HG02840 (cell line): ENCODE results near the gene CDH13.

Source experiments
- ATAC-seq: cut with Tn5 transposase; IDR thresholded peaks from one replicate; pipeline ENCODE4 v1.9.1; 2021; ENCODE audit warnings: mild to moderate bottlenecking, moderate library complexity, moderate number of reproducible peaks; ENCODE audit not compliant: unreplicated experiment, low FRiP score

The CDH13 gene

DNA sequence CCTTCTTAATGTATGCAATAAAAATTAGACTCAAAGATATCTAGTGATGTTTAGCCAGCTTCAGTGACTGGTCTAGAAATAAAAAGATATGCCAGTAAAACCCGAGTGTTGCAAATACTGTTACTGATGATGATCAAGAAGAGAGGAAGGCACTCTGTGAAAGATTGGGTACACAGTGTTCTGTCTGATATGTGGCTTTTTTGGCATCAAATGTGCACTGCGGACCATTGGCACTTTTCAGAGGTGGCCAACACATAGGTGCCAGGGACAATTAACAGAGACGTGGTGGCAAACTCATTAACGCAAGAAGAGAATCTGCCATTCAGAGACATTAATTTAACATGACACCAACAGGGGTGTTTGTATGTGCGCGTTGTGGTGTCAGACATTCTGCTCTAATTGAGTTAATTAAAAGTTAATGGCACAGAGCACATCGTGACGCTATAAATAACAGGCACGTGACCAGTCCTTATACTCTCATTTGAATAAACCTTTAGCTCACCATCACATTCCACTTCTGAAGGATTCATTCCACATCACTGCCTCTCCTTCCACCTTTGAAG lies 631.7 kb downstream of the CDH13 start:
- no peak for ATAC-seq

DNA sequence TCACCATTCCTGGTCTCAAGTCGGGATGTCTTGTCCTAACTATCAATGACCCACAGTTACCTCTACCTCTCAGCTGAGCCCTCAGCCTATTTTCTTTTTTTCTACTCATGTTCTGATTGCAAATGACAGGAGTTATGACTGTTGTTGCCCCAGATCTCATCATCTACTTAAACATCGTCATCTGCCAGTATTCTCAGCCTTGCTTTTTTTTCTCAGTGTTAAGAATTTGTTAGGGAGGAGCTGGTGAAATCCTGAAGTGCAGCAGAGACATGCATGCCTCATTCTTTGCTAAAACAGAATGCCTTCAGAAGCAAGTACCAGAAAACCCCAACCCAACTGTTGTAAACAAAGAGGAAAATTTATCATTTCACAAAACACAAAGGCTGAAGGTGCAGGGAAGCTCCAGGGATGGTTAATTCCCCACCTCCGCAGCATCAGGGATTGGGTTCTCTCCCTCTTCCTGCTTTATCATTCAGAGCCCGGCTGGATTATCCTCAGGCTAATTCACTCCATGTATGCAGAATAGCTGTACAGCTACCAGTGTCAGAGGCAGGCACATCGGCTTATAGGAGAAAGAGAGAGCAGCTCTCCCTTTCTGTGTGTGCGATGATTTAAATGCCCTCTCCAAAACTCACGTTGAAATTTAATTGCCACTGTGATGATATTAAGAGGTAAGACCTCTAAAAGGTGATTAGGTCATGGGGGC lies 640.2 kb downstream of the CDH13 start:
- no peak for ATAC-seq

DNA sequence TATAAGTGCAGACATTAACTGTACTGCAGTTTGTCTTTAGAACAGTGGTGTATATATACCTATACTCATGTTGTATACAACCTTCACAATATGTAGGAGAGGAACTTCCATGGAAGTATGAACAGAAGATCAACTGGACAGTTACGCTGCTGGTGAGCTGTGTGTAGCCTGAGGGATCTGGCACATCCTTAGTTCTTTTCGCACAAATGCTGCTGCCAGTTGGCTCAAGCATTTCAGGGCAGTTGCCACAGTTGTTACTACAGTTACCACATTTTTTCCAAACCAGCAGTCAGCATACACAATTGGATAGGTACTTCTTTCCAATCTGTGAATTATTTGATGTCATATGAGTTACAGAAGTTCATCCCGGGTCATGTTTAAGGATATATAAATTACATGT lies 641.4 kb downstream of the CDH13 start:
- ATAC-seq, result no peak

DNA sequence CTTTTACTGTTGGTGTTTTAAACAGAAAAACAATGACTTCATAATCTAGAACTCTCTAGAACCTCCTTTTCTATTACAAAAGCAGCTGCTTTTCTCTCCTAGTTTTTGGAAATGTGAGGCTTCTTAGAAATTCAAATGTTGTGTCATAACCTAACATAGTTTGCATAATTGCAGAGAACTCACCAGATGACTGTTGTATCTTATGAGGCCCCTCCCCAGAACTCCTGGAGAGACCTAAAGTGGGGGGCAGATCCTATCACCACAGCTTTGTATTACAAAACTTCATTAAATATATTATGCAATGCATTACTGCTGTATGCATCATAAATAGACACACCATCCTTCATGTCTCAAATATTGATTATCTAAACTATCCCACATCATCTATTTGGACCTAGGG lies 642.3 kb downstream of the CDH13 start:
- no peak for ATAC-seq

DNA sequence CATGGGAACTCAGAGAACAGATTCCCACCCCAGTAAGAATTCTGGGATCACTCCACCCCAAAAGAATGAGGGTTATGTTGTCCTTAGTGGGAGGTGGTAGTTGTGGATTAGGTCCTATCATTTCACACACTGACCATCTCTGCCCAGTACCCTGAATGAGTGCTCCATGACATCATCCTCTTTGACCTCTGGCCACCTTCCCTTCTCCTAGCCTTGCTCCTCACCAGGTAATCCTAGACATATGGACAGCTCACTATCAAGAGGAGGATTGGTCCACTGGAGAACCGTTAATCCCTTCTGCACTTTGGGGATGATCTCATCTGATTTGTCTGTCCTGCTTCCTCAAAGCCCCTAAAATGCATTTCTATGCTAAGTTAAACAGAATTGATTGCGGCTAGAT lies 642.8 kb downstream of the CDH13 start:
- ATAC-seq, result no peak

DNA sequence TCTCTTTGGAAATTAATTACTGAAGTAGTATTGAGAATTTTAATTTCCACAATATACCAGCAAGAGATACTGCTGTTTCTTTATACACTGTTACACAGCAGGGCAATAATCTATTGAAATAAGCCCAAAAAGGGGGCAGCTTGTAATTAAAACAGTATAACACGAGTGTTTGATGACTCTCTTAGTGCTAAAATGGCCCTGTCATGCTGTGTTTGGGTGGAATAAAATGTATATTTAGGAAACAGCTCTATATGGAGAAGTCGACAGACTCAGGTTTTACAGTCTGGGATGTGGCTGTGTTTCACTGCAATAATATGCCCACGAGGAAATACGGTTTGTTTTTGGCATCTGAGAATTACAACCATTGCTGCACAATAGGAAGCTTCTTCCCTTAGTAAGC lies 643.3 kb downstream of the CDH13 start:
- ATAC-seq, result no peak

DNA sequence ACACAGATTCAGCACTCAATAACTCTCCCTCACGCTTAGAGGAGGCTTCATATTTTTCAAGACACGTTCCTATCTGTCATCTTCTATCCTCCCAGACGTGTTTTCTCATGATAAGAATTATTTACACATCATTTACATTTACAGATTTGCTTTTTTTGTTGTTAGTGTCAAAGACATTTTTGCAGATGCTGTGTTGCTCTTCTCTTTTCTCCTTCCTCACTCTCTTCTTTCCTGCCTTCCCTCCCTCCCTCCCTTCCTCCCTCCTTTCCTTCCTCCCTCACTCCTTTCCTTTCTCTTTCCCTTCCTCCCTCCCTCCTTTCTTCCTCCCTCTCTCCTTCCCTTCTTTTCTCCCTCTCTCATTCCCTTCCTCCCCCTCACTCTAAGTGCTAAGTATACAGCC lies 643.9 kb downstream of the CDH13 start:
- ATAC-seq, result no peak

DNA sequence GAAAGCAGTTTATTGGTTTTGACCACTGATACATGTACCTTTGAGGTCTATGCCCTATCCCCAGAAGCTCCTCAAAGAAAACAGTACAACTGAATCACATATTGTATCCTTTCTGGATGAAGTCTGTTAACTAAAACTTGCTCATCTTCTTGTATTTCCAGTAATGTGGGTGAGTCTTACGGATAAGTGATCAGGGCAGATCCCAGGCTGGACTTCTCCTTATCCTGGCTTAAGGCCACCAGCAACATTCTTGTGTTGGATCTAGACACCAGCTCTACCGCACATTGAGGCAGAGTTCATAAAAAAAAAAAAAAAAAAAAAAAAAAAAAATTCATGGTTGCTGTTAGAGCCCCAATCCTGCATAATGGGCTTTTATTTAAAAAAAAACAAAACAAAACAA lies 644.4 kb downstream of the CDH13 start:
- ATAC-seq, result no peak

DNA sequence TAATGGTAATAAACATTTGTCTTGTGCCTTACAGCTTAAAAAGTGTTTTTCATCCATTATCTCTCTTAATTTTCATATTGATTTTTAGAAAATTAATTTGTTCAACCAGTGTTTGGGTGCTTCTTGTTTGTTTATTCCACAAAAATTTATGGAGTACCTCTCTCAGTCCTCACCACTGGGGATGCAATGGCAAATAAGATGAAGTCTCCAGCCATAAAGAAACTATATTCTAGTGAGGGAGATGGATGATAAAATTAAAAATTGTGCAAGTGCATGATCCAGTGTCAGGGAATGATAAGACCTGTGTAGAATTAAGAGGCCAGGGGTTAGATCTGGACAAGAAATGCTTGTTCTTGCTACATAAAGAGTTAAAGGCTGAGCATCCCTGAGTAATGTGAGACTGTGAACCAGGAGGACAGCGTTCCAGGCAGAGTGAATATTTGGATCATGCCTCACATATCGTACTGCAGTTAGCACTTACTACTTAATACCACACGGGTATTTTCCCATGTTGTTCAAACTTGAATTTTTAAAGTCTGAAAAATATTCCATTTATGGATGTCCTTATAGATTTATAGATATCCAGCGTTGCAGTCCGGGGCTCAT lies 645.3 kb downstream of the CDH13 start:
- ATAC-seq, result no peak

DNA sequence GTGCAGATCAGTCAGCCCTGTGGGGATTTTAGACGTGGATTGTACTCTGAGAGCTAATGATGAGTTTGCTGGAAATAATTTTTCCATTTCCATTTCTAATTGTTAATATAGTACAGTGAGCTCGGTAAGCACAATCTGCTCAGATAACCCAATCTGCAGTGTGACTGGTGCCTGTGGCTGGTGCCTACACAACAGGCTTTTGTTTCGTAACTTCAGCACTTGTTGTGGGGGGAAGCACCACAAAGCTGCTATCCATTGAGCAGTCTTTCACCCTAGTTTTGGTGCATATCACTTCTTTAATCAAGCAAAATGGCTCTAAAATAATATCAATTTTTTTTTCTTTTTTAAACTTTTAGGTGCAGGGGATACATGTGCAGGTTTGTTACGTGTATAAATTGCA lies 646.1 kb downstream of the CDH13 start:
- ATAC-seq, result no peak

DNA sequence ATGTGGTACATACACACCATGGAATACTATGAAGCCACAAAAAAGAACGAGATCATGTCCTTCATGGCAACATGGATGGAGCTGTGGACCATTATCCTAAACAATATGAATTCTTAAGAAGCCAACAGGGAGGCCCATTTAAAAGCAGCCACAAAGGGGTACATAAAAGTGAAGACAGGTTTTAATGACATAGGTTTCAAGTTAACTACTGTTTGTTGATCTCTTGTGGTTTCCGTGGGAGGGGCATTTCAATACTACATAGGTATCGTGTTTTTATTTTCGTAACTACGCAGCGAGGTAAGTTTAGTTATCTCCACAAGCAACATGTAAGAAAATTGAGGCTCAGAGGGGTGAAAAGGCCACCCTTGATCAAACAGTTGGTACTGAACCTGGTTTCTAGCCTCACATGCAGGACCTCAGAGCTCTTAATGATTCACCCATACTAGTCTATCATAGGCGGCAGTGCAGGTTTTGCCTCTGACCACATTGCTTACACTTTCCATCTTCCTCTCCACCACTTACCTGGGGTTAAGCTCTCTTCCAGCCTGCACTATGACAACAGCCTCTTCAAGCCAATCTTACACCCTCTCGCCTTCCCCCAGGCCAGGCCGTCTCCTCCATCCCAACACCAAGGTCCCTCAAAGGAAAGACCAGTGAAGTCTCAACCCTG lies 646.9 kb downstream of the CDH13 start:
- no peak for ATAC-seq

DNA sequence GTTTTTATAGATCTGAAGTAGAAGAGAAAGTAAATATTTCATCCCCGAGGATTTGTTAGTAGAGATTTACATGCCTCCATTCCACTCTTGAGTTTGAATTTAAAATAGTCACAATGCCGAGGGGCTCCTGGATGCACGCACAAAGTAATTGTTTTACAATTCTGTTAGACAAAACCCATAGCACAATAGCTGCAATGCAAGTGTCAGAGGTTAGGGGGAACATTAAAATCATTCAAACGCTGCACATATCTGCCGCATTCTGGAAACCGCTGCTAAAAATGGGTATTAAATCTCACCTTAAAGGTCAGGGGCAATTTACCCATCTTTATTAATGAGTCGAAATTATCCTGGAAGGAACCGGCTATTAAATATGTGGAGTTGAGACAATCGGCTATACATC lies 652.5 kb downstream of the CDH13 start:
- ATAC-seq, result no peak

DNA sequence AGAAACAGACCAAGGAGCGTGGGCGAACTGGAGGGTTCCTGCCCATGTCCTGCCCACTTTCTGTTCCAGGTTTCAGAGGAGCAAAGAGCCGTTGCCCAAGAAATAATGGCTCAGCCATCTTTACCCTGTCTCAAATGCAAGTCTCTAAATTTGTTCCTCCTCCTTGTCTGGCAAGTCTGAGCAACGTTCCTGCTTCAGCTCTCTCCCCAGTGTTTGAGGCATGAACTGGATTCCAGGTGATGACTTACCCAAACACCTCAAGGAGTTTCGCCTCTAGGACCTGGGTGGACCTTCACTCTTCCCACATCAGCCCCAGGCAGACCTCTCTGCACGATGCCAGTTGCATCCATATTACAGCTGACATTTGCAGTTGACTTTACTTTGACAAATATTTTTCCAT lies 659.2 kb downstream of the CDH13 start:
- no peak for ATAC-seq

DNA sequence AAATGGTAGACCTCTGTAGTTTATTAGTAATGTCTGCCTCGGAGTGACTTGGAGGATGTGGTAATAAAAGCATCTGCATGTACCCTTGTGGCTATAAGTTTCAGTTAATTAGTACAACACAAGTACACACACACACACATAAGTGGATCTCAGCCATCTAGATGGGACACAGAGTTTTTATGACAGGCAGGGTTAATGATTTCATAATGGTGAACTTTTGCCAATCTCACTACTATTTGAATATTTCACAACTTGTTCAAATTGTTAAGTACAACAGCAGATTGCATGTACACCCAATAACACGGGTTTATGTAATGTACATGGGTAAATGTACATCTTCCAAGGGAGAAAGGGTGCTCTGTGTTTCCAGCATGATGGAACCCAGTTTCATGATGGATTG lies 669.7 kb downstream of the CDH13 start:
- no peak for ATAC-seq

DNA sequence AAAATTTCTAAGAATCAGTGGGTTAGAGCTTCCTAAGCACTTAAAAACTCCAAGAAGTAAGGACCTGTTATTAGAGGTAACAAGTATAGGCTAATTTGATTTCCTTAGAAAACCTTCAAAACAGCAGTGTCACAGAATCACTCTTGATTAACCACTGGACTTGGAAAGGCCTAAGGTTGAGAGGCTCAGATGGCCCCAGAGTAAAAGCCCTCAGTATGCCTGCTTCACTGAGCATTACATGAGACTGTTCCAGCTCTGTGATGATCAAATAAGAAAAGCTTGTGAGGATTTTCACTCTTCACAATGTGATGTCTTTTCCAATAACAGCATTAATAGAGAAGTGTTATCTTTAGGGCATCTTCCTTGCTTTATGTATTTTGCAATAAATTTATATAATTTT lies 671.8 kb downstream of the CDH13 start:
- ATAC-seq, result no peak

DNA sequence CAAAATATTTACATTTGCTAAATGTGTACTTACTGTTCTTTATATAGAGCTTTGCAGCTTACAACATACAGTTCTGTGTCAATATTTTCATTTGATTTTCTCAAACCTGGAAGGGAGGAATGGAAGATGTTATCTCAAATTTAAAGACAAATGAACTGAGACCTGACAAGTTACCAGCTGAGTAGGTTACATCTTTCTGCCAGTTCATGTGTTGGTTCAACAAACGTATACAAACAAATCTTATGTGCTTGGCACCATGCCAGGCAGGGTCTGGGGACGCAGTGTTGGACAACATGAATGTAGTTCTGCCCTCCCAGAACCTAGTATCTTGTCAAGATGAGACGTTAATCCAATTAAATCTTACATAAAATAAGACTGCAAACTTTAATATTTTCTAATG lies 673.6 kb downstream of the CDH13 start:
- ATAC-seq, result no peak

DNA sequence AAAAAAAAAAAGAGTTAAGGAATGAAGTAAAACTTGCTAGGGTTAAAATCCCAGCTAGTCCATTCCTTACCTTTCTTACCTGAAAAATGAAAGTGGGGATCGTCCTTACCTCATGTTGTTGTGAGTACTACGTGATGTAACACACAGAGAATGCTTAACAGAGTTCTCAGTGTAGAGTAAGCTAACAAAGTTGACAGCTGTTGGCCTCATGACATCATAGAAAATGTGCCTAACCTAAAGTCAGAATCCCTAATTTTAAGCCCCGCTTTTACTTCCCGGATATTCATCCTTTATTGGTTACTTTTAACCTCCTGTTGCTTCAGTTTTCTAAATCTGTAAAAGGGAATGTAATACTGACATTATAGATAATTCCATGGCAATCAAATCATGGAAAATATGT lies 675.2 kb downstream of the CDH13 start:
- no peak for ATAC-seq

DNA sequence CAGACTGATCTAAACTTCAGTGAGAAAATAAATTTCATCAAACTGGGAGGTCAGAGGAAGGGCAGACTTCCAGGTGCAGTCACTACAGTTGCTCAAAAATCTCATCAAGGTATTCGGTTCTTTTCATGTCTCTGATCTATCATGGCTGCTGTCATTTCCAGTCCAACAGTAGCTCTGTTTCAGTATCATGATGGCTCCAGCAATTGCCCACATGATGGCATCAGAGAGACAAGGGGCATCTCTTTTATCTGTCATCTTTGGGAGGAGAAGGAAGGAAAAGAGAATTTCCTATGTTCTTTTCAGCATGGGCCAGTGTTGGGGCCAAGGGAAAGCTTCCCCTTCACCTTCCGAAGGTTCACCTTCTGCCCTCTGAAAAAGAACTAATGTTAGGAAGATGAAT lies 676.1 kb downstream of the CDH13 start:
- ATAC-seq, result no peak

DNA sequence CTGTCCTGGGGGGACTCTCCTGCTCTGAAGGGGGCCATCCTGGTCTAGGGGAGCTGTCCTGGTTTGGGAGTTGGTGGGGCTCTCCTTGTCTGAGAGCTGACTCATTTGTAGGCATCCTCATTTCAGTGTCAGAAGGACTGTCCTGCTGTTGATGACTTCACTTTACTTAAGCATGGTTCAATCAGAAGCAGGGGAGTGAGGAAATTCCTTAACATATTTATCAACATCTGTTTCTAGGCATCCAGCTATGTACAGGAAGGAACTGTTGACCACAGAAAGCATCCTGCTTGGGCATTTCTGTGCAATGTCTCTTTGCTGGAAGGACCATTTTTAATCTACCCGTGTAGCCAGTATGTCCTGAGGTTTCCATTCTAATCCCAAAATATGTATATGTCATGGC lies 678.3 kb downstream of the CDH13 start:
- ATAC-seq, result no peak

DNA sequence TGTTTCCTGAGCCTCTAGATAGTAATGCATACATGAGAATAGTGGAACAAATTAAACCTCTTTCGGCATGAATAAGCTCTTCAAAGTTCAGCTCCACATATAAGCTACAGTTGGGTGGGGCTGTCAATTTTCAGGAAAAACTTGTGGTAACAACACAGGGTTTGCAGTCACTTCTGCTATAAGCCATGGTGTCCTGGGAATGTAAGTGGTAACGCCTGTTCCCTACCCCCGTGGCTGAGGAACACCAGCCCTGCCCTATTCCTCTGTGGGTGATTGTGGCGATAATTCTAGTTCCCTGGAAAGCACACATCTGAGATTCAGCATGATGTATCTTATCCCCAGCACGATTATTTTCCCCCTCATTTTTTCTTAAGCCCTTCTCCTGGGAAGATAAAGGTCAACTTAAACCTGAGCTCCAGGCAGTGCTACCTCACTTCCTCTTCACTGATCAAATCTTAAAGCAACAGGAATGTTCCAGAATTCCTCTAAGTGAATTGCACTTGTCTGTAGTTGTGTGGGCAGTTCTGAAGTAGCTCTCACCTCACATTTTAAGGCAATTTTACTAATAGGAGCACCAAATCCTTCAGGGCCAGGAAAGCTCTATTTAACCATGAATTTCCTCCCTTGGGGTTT lies 680.3 kb downstream of the CDH13 start:
- no peak for ATAC-seq

DNA sequence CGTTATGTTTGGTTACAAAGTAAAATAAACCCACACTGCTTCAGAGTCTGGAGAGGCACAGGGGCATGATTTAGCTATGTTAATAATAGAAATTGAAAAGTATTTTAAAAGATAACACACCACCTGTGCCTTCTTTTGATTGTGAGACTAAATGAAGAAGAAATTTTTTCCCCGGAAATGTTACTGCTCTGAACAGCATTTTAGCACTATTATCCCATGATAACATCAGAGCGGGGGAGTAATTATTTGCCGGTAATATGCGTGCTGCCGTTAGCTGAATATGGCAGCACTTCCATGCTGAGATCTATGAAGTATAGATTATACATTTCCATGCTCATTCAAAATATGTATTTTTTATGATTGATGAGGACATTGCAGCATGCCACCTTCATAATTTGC lies 680.8 kb downstream of the CDH13 start:
- no peak for ATAC-seq
